ENCODE data around the gene NDUFA12.

Gene NDUFA12

DNA sequence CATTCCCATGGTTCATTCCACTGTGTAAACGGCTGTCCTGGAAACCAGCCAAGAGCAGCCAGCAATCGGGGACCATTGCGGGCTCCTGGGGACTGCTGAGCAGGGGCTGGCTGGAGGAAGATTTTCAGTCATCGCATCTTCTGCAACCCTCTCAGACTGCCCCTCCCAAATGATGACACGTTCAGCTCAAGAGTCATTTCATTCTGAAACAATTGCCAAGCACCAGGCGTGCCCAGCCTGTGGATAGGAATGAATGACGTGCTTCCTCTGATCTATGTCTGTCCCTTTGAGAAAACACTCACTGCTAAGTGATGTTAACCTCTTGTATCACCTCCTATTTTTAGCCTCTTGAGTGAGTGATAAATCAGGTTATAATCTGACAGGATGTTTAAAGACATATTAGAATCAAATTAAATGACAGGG, 62.0 kb downstream of the NDUFA12 start:
- Histone ChIP-seq H3K27me3 (ENCODE audit: insufficient read depth, low read length, poor library complexity, severe bottlenecking) (no peaks in the 10 kb centered on the region), H3K4me2 (ENCODE audit: low read depth, low read length, poor library complexity, severe bottlenecking) (no peak overlapping the region), H3K79me2 (ENCODE audit: insufficient read depth, low read length) (no peaks in the 10 kb centered on the region), H3K9ac (ENCODE audit: low read depth, low read length, poor library complexity, severe bottlenecking) (no peak overlapping the region), H3K4me3 (ENCODE audit: low read length, poor library complexity, severe bottlenecking) (no peak overlapping the region), H4K20me1 (ENCODE audit: insufficient read depth, low read length, poor library complexity, severe bottlenecking) (no peaks in the 10 kb centered on the region), H2AFZ (ENCODE audit: low read length) (no peak overlapping the region), H3K9me2 (replicated peaks; ENCODE audit: low read depth, low read length) (no peaks in the 10 kb centered on the region), H3K36me3 (ENCODE audit: insufficient read depth, low read length) (no peaks in the 10 kb centered on the region), H3K4me1 (ENCODE audit: insufficient read depth, low read length, poor library complexity, severe bottlenecking) (peaks cover 42% of the 10 kb centered on the region), H3F3A (ENCODE audit: low read depth) (no peaks in the 10 kb centered on the region), H3K9me3 (ENCODE audit: insufficient read depth, low read depth, low read length) (no peaks in the 10 kb centered on the region; the same call in 1 of the 2 replicates)
- TF ChIP-seq, protein P1, sequence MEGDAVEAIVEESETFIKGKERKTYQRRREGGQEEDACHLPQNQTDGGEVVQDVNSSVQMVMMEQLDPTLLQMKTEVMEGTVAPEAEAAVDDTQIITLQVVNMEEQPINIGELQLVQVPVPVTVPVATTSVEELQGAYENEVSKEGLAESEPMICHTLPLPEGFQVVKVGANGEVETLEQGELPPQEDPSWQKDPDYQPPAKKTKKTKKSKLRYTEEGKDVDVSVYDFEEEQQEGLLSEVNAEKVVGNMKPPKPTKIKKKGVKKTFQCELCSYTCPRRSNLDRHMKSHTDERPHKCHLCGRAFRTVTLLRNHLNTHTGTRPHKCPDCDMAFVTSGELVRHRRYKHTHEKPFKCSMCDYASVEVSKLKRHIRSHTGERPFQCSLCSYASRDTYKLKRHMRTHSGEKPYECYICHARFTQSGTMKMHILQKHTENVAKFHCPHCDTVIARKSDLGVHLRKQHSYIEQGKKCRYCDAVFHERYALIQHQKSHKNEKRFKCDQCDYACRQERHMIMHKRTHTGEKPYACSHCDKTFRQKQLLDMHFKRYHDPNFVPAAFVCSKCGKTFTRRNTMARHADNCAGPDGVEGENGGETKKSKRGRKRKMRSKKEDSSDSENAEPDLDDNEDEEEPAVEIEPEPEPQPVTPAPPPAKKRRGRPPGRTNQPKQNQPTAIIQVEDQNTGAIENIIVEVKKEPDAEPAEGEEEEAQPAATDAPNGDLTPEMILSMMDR (conservative IDR thresholded peaks at IDR 0.05; ENCODE audit: low read length): no peak
- TF ChIP-seq EZH2phosphoT487 (IDR thresholded peaks at IDR 0.05; ENCODE audit: borderline replicate concordance): no peak

DNA sequence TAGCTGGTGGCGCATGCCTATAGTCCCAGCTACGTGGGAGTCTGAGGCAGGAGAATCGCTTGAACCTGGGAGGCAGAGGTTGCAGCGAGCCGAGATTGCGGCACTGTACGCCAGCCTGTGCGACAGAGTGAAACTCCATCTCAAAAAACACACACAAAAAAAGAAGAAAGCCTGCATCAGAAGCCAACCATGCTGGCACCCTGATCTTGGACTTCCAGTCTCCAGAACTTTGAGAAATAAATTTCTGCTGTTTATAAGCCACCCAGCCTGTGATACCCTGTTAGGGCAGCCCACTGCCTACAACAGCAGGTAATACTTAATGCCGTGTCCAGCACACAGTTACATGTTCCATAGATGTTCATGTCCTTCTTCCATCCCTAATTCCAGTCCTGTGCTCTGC, 62.7 kb downstream of the NDUFA12 start:
- H3K27me3 ChIP-seq (ENCODE audit: insufficient read depth, low read length, poor library complexity, severe bottlenecking): no peaks in the 10 kb centered on the region
- H3K4me2 ChIP-seq (ENCODE audit: low read depth, low read length, poor library complexity, severe bottlenecking): no peak overlapping the region
- H3K79me2 ChIP-seq (ENCODE audit: insufficient read depth, low read length): no peaks in the 10 kb centered on the region
- no peaks in the 10 kb centered on the region for H3F3A ChIP-seq (ENCODE audit: low read depth)
- H2AFZ ChIP-seq (ENCODE audit: low read length): no peak overlapping the region
- H4K20me1 ChIP-seq (ENCODE audit: insufficient read depth, low read length, poor library complexity, severe bottlenecking): no peaks in the 10 kb centered on the region
- peaks cover 42% of the 10 kb centered on the region for H3K4me1 ChIP-seq (ENCODE audit: insufficient read depth, low read length, poor library complexity, severe bottlenecking)
- TF ChIP-seq, protein P1 (conservative IDR thresholded peaks at IDR 0.05; ENCODE audit: low read length): no peak
- TF ChIP-seq EZH2phosphoT487 (IDR thresholded peaks at IDR 0.05; ENCODE audit: borderline replicate concordance): no peak
- H3K9me3 ChIP-seq (ENCODE audit: insufficient read depth, low read depth, low read length): no peaks in the 10 kb centered on the region; the same call in 1 of the 2 replicates
- no peaks in the 10 kb centered on the region for H3K36me3 ChIP-seq (ENCODE audit: insufficient read depth, low read length)
- no peaks in the 10 kb centered on the region for H3K9me2 ChIP-seq (replicated peaks; ENCODE audit: low read depth, low read length)
- no peak overlapping the region for H3K9ac ChIP-seq (ENCODE audit: low read depth, low read length, poor library complexity, severe bottlenecking)
- no peak overlapping the region for H3K4me3 ChIP-seq (ENCODE audit: low read length, poor library complexity, severe bottlenecking)

DNA sequence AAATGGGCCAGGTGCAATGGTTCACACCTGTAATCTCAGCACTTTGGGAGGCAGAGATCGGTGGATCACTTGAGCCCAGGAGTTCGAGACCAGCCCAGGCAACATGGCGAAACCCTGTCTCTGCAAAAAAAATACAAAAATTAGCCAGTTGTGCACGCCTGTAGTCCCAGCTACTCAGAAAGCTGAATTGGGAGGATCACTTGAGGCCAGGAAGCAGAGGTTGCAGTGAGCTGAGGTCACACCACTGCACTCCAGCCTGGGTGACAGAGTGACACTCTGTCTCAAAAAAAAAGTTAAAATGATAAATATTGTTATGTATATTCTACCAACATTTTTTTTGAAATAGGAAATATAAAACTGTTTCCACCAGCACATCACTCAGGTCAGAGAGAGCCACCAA, 64.9 kb downstream of the NDUFA12 start:
- H4K20me1 ChIP-seq (ENCODE audit: insufficient read depth, low read length, poor library complexity, severe bottlenecking): no peaks in the 10 kb centered on the region
- TF ChIP-seq, protein P1 (conservative IDR thresholded peaks at IDR 0.05; ENCODE audit: low read length): no peak
- TF ChIP-seq EZH2phosphoT487 (IDR thresholded peaks at IDR 0.05; ENCODE audit: borderline replicate concordance): no peak

More for the DNA sequence above, 64.9 kb downstream of the NDUFA12 start:
- H3K79me2 ChIP-seq (ENCODE audit: insufficient read depth, low read length): no peaks in the 10 kb centered on the region
- H3K4me2 ChIP-seq (ENCODE audit: low read depth, low read length, poor library complexity, severe bottlenecking): peak overlapping the region; percentile 1
- H3K9me3 ChIP-seq (ENCODE audit: insufficient read depth, low read depth, low read length): no peaks in the 10 kb centered on the region
- no peaks in the 10 kb centered on the region for H3K27me3 ChIP-seq (ENCODE audit: insufficient read depth, low read length, poor library complexity, severe bottlenecking)
- no peaks in the 10 kb centered on the region for H3K9me2 ChIP-seq (replicated peaks; ENCODE audit: low read depth, low read length)
- H3K36me3 ChIP-seq (ENCODE audit: insufficient read depth, low read length): no peaks in the 10 kb centered on the region
- H3F3A ChIP-seq (ENCODE audit: low read depth): no peaks in the 10 kb centered on the region
- H3K9ac ChIP-seq (ENCODE audit: low read depth, low read length, poor library complexity, severe bottlenecking): no peak overlapping the region
- H3K4me3 ChIP-seq (ENCODE audit: low read length, poor library complexity, severe bottlenecking): no peak overlapping the region
- no peak overlapping the region for H2AFZ ChIP-seq (ENCODE audit: low read length)
- peaks cover 41% of the 10 kb centered on the region for H3K4me1 ChIP-seq (ENCODE audit: insufficient read depth, low read length, poor library complexity, severe bottlenecking)
